HG02678 (cell line): ENCODE results near the gene TRIM33.
"Not testable (repeated sequence)": the region's sequence is repeated elsewhere in the genome, so short reads cannot be mapped to it uniquely, and the experiment has no call there.

Experiments used
- ATAC-seq: cut with Tn5 transposase; IDR thresholded peaks from one replicate; pipeline ENCODE4 v1.9.1; 2021; ENCODE audit warnings: mild to moderate bottlenecking, moderate library complexity; ENCODE audit not compliant: unreplicated experiment

TRIM33 gene

DNA sequence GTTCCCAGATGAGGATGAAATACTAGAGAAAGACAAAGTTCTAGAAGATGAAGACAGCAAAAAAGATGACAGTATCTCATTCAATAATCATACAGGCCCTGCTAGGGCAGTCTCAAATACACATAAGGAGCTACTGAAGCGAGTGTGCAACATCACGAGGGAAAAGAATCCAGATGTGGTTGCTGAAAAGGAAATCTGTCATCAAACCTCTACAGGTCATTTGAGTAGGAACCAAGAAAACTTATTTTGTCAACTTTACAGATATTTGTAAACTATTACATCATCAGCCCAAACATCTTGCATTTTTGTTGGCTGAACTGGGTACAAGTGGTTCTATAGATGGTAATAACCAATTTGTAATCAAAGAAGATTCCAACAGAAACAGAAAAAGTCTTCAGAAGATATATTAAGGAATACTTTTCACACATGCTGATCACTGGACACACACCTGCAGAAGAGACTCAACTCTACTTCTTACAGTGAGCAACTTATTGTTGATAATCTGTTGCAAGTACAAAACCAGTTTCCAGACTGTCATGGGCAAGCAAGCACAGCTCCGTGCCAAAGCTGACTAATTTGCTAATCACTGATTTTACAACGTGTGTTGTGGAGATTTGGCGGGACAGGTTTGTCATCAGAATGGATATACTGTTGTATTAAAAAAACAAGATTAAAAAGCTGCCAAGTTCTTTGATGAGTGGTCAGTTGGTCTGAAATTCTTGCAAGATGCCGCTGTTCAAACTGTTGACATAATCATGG, 42.1 kb downstream of the TRIM33 start:
- ATAC-seq: no peak

DNA sequence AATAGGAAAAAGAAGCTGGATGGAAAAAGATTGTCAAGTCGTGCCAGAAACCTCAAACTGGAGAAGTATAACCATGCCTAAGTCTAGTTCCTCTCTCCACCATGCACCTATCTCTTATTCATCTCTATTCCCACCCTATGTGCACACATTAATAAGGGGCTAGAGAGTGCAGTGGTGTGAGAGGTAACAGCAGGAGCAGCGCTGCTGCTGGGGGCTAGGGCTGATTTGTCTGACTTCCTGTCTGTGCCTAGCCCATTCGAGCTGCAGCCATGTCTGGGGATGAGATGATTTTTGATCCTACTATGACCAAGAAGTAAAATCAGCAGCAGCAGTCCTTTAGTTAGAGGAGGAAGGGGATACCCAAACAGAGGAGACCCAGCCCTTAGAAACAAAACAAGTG, 43.0 kb downstream of the TRIM33 start:
- ATAC-seq: peak; percentile 62

DNA sequence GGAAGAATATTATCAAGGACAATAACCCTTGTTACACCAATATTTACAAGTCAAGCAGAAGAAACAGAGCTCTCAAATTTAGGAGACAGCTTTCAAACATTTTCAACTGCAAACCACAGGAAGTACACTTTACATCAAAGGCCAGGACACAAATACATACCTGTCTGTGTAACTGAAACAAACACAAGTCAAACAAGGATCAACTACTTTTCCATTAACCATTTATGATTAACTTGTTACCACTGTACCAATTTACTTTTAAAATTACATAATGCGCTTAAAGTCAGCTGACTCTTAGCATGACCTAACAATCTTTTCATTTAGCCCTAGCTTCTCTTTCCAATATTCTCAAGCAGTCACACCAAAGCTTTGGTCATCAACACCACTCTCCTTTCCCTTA, 43.5 kb downstream of the TRIM33 start:
- peak; percentile 67 for ATAC-seq

DNA sequence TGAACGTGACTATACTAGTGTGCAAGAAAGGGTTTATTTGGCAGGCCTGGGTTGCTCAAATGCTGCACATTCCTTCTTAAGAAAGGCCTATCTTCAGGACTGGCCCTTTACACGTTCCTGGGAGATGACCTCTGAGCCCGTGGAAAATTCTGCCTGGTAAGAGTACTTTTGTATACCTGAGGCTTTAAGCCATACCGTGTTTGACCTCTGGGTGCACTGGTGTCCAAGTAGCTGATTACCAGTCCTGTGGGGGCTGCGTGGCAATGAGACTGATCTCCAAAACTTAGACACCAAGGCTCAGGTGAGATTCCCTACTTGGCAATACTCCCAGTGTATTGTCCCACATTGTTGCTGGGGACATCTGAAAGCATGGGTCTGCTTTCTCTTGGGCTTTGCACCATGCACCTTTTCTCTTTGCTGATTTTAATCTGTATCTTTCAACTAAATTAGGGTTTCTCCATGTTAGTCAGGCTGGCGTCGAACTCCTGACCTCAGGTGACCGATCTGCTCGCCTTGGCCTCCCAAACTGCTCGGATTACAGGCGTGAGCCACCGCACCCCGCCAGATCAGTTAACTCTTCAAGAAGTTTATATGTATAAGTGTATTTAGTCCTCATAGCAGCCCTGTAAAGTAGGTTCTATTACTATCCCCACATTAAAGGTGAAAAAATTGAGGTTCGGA, 44.5 kb downstream of the TRIM33 start:
- ATAC-seq: no peak

DNA sequence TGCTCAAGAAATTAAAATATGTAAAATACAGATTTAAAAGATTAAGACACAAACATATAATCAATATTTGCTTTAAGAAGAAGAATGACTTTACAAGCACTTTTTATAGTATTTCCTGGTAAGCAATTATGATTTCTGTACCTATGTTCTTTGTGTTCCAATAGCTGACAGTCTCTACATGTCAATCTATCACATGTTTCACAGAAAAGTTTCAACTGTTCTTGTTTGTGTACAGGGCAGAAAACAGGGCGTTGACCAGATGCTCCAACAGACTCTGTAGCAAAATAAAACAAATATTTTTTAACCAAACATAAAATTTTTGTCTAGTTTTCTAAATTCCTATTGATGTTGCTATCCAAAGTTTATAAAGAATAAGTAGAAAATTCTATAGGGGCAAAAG, 48.0 kb downstream of the TRIM33 start:
- ATAC-seq: no peak

DNA sequence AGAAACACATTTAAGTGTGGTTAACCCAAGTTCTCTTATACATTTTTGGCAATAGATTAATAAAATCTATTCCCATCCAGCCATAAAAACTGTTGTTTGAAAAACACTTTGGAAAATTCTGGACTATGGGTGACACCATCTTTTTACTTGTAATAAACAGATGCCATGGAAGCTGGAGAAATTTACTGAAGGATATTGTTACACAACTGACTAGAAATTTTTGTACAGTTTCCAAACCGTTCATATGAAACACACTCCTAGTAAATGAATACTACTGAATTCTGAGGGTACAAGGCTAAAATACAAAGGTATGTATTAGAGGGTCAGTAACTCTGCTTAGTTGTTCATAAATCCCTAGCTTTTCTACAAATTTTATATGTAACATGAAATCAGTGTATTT, 48.7 kb downstream of the TRIM33 start:
- ATAC-seq: no peak

DNA sequence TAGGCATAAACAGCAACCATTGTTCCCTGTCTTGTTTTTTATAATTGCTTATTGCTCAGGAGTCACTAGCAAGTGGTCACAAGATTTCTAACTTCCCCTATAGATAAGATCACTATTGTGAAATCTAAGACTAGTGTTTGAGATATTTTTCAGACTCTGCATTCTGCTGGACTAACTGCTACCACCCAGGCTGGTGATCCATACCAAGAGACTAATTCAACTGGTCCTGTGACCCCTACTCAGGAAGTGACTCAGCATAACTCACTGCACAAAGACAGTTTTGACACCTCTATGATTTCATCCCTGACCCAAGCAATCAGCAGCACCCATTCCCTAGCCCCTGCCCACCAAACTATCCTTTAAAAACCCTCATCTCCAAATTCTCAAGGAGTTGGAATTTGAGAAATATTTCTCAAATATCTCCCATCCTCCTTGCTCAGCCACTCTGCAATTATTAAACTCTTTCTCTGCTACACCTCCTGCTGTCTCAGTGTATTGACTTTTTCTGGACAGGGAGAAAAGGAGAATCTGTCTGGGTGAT, 52.7 kb downstream of the TRIM33 start:
- no peak for ATAC-seq

DNA sequence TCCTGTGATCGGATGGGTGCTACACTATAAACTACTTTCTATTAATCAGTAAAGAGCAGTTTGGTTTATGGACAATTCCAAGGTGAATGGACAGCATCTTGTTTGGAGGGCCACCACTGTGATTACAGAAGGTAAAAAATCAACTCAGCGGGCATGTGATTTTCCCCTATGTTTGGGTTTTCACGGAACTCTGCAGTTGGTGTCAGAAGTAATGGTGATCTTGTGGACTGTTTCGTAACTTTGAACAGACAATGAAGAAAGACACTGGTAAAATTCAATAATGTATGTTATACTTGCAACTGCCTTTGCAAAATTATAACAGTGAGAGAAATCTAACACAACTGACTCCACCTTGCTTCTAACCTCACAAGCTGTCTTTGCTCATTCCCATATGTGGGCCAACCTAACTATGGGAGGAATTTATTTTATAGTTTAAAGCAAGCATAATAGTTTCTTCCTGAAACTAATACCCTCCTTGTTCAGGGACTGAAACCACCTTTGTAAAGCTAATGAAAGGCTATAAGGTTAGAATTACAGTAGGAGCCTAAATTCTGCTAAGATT, 53.2 kb downstream of the TRIM33 start:
- no peak for ATAC-seq

DNA sequence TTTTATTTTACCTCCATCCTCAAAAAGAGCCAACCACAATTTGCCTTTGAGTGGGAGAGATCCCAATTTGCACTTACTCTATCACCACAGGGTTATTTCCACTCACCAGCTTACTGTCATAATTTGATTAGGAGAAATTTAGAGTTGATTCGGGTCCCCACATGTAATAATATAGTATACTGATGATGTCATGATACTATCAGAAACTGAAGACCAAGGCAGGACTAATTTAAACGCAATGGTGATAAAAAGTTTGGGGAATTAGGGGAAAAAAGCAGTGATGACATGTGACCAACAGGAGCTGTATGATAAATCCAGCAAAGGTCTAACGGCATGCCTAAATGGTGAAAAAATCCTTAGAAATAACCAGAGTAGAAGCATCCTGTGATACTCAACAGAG, 54.4 kb downstream of the TRIM33 start:
- no peak for ATAC-seq

DNA sequence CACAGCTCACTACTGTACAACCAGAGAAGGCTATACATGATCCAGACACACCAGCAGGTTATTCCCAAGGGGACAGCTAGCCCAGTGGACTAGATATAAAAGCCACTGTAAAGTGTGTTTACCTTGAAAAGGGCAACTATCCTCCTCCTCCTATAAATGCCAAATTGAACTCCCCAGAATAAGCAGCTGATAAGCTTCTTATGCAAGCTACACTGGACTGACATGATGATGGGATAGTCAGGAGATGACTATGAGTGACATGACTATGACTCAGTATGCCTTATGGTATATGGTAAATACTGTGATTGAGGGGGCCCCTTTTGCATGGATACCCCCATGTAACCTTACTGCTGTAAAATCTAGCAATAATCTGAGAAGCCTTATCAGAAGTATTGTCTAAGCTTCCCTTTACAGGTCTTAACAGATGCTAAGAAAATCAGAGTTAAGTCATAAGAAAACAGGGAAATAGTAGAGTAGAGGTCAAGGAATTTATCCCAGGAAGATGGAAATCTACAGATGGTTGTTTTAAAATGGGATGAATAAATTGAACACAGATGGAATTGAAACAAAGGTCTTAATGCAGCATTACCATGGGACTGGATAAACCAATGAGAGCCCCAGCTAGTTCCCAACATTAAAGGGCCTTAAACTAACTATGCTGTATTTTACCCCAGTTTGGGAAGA, 55.8 kb downstream of the TRIM33 start:
- no peak for ATAC-seq

DNA sequence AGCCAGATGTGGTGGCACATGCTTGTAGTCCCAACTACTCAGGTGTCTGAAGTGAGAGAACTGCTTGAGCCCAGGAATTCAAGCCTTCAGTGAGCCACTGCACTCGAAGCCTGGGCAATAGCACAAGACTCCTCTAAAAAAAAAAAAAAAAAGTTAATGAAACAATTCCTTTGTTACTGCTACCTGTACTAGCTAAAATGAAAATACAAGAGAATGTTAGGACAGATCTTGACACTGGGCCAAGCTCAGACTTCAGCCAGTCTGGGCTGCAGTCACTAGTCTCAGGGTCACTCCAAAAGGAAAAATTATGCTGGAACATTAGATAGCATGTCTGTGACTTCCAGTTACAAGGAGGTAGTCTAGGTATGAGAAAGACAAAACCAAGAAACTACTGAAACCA, 56.5 kb downstream of the TRIM33 start:
- no peak for ATAC-seq

DNA sequence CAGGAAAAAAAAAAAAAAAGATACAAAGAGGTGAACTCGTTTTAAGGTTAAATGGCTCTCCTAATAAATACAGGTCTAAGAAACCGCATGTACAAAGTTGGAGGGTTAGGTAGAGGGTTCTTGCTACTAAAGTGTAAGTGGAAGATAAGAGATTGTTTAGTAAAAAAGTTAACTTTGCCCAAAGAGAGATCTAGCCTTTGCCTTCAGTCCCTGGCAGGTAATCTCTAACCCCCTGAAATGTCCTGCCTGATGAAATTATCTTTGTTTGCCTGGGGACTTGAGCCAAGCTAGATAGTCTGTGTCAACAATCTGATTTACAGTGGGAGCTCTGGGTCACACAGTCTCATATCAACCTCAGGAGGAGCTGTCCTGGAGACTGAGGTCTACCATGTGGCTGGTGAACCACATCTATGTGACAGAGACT, 57.6 kb downstream of the TRIM33 start:
- no peak for ATAC-seq

DNA sequence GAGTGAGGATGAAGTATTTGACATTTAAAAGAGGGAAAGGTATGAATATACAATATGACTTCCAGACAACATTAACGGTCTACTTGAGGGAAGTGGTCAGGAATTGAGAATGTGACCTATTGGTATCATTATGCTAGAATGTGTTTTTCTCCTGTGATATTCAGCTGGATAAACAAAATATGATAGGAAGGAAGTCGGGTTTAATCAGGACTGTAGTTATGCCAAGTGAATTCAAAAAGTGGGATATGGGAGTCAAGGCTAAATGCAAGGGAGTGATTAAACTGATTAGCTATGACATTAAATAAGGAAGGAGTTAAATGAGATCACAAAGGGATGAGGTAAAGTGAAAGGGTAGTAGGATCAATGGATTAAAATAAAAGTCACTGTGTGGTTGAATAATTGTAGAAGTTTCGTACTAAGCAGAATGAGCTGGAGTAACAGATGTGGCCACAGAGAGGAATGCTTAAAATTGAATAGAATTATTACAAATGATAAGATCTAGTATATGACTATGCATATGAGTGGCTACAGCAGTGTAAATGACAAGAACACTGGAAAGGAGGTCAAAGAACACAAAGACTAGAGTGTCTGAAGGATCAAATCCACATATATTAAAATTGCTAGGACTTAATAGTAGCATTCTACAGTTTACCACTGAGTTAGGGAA, 62.5 kb downstream of the TRIM33 start:
- ATAC-seq: no peak

DNA sequence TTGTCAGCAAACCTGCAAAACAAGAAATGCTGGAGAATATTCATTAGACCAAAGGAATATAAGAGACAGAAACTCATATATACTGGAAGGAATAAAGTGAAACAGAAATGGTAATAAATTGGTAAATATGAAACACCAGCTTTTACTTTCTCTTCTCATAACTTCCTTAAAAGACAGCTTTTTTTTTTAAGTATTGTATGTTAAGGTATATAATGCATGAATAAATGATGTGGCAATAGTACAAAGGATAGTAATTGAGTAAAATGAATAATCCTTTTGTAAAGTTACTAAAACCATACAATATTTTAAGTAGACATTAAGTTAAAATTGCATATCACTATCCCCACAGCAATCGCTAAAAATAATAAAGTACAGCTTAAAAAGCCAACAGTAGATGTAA, 64.8 kb downstream of the TRIM33 start:
- no peak for ATAC-seq

DNA sequence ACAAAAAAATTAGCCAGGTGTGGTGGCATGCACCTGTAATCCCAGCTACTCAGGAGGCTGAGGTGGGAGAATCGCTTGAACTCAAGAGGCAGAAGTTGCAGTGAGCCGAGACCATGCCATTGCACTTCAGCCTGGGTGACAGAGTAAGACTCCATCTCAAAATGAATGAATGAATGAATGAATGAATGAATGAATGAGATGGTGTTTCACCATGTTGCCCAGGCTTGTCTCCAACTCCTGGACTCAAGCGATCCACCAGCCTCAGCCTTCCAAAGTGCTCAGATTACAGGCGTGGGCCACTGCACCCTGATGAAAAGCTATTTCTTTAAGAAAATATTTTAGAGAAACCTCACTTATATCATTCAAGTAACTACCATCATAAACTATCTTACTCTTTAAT, 67.8 kb downstream of the TRIM33 start:
- not testable (repeated sequence) for ATAC-seq

DNA sequence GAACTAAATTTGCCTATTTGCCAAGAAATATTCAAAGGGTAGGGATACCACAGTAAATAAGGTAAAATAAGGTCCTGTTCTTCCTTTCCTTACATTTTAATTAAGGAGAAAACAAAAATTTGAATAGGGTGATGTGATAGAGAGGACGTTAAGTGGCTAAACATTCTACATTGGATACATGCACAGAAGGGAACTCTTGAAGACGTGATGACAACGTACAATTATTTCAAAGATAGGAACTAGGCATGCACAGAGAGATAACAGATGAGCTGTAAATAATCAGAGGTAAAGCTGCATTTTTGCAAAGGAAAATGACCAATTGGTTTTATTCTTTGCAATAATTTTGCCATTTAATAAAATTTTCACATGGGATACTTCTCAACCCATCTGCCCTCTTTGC, 69.7 kb downstream of the TRIM33 start:
- ATAC-seq: no peak

DNA sequence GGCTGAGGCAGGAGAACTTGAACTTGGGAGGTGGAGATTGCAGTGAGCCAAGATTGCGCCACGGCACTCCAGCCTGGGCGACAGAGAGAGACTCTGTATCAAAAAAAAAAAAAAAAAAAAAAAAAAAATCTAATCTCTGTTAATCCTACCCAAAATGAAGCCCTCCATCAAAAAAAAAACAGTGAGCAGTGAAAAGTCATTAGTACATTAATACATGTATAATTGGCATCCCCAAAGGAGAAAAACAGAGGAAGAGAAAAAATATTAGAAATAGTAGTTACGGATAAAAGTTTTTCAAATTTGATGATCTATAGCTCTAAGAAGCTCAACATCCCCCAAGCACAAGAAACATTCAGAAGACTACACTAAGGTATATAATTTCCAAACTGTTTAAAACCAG, 71.6 kb downstream of the TRIM33 start:
- no peak for ATAC-seq

DNA sequence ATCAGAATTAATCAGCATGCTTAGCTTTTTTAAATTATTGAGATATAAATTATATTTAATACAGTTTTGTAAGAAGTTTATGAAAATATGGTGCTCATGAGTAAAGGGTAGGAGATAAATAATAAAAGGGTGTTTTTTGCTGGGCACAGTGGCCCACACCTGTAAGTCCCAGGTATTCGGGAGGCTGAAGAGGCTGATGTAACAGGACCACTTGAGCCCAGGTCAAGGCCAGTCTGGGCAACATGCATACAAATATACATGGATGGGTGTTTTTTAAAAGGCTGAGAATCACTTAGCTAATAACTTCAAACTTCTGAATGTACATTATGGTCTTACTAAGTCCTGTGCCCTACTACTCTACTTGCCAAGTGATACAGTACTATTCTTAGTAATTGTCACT, 73.2 kb downstream of the TRIM33 start:
- ATAC-seq: no peak

DNA sequence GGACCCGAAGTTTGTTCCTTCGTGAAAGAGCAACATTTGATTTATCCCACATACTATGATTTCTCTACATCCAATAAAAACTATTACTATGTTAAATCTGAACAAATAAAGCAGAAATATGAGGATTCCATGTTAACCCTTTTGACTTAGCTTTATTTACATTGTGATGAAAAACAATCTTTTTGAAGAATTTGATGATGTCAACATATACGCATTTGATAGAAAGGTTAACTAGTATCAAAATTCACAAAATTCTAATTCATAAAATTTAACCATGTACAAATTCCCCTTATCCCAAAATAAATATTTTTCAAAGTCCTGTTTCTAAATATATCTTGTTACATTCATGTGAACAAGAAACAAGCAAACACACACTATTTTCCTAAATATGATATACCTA, 74.2 kb downstream of the TRIM33 start:
- no peak for ATAC-seq

DNA sequence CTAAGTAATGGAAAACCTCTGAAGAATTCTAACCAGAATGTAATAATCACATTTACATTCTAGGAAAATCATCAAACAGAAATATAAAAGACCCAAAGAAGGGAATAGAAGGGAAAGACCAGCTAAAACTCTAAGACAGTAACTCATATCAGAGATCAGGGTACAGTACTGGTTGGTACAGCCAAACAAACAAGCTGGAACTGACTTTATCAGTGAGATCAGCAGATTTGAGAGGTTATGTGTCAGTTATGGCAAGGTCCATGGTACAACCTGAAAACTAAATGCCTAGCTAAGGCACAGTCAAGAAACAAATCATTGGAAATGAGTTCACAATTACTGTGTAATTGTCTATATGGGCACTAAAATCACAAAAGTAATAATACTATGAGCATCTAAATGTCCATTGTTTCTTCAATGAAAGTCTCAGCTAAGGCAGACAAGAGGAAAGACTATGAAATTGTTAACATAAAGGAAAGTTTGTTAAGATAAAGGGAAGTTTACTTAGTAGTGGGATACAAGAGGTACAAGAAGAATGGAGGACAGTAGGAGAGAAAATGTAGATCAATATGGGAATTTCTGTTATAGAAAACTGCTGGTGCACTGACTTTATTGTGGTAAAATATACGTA, 75.8 kb downstream of the TRIM33 start:
- ATAC-seq: no peak

DNA sequence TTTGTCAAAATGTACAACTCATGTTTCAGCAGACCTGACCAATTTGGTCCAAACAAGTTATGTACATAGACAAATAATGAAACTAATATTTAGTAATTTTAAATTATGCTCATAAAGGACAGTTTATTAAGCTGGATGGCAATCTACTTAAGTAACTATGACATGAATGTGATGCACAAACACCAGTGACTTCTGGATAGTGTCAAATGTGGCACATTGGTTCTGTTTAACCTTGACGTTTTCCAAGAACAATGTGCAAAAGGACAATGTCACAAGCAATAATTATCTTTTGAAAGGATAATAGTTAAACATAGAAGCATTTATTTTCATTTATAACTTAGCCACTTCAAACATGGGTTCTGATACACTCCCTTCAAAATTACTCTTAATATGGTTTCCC, 80.0 kb downstream of the TRIM33 start:
- ATAC-seq: no peak
